HG03342 (cell line): Measurements from ENCODE around the gene GIPC2.
"Not testable (repeated sequence)": the region's sequence is repeated elsewhere in the genome, so short reads cannot be mapped to it uniquely, and the experiment has no call there.

Experiments used
- ATAC-seq: cut with Tn5 transposase; IDR thresholded peaks from one replicate; pipeline ENCODE4 v1.9.1; 2021; ENCODE audit warnings: mild to moderate bottlenecking, moderate library complexity; ENCODE audit not compliant: unreplicated experiment

GIPC2 gene

GRCh38 chr1:78061825-78062523 lies 16.2 kb downstream of the GIPC2 start:
- no peak for ATAC-seq

- ATAC-seq: not testable (repeated sequence)
These were observed 19.1 kb downstream of the GIPC2 start for GRCh38 chr1:78064886-78065285.

GRCh38 chr1:78068681-78069283 lies 23.0 kb downstream of the GIPC2 start:
- no peak for ATAC-seq

- ATAC-seq: no peak
These were observed 24.0 kb downstream of the GIPC2 start for GRCh38 chr1:78069784-78070183.

GRCh38 chr1:78070210-78070609 lies 24.4 kb downstream of the GIPC2 start:
- ATAC-seq: no peak

- no peak for ATAC-seq
These were observed 25.0 kb downstream of the GIPC2 start for GRCh38 chr1:78070758-78071157.

- ATAC-seq: no peak
These were observed 25.9 kb downstream of the GIPC2 start for GRCh38 chr1:78071696-78072095.

- no peak for ATAC-seq
These were observed 26.4 kb downstream of the GIPC2 start for GRCh38 chr1:78072216-78072615.

- no peak for ATAC-seq
These were observed 27.7 kb downstream of the GIPC2 start for GRCh38 chr1:78073441-78073840.

- no peak for ATAC-seq
These were observed 29.9 kb downstream of the GIPC2 start for GRCh38 chr1:78075621-78076020.

GRCh38 chr1:78078358-78078757 lies 32.6 kb downstream of the GIPC2 start:
- ATAC-seq: no peak

GRCh38 chr1:78079580-78079979 lies 33.8 kb downstream of the GIPC2 start:
- no peak for ATAC-seq

- no peak for ATAC-seq
These were observed 35.0 kb downstream of the GIPC2 start for GRCh38 chr1:78080767-78081166.

- ATAC-seq: no peak
These were observed 36.5 kb downstream of the GIPC2 start for GRCh38 chr1:78081980-78082860.

- not testable (repeated sequence) for ATAC-seq
These were observed 38.9 kb downstream of the GIPC2 start for GRCh38 chr1:78084639-78085038.

GRCh38 chr1:78086697-78087096 lies 40.9 kb downstream of the GIPC2 start:
- ATAC-seq: no peak

- peak; percentile 49 for ATAC-seq
These were observed 42.2 kb downstream of the GIPC2 start for GRCh38 chr1:78088015-78088414.

- ATAC-seq: peak; percentile 61
These were observed 42.7 kb downstream of the GIPC2 start for GRCh38 chr1:78088486-78088885.

GRCh38 chr1:78089010-78089409 lies 43.2 kb downstream of the GIPC2 start:
- no peak for ATAC-seq

GRCh38 chr1:78090472-78091133 lies 44.8 kb downstream of the GIPC2 start:
- ATAC-seq: no peak

- no peak for ATAC-seq
These were observed 45.5 kb downstream of the GIPC2 start for GRCh38 chr1:78091215-78091813.
